Caco-2 (cell line): ENCODE measurements around the gene MARCHF10. TPM values are rescaled to one million over a fixed set of nuclear protein-coding genes. Genes with fewer than 3 reads are reported as not detected.

ENCODE experiments used
- BruUV-seq: library from RNA; stranded (reverse); fragments of 400-500 nt; replicated peaks from 2 replicates; lab custom pipeline; 2021; lab: Mats Ljungman, UMichigan
- CTCF ChIA-PET: fragments of 300-600 bp; sonication (Branson Sonifier 250); formaldehyde crosslinking; loops from one replicate; lab custom pipeline; 2022; ENCODE audit warnings: antibody characterized with exemption; lab: Charles Lee
- POLR2A ChIA-PET: fragments of 300-600 bp; sonication (Branson Sonifier 250); formaldehyde crosslinking; loops from one replicate; lab custom pipeline; 2022; ENCODE audit warnings: antibody characterized with exemption; lab: Charles Lee
- DNase-seq, 2 experiments: peaks; one replicate each; pipeline versions ENCODE4 v3.0.0 to v3.0.0-alpha.2; 2020 to 2022
- H3K27me3 ChIP-seq: replicated peaks from 2 replicates; pipeline ENCODE4 v1.6.0; 2011; ENCODE audit warnings: low read length; ENCODE audit not compliant: control insufficient read depth, insufficient read depth
- H3K36me3 ChIP-seq: 2 replicates; pipeline ENCODE4 v1.5.1; 2011; ENCODE audit warnings: low read length; ENCODE audit not compliant: control insufficient read depth, insufficient read depth
- H3K4me1 ChIP-seq: fragments of 250-450 bp; sonication (Bioruptor Pico); 2 replicates; pipeline ENCODE4 v1.5.1; 2020; ENCODE audit warnings: mild to moderate bottlenecking
- H3K4me3 ChIP-seq: 2 replicates; pipeline ENCODE4 v1.5.1; 2011; ENCODE audit warnings: low read depth, mild to moderate bottlenecking, control low read depth, low read length
- H3K9me3 ChIP-seq: fragments of 250-450 bp; sonication (Bioruptor Pico); 2 replicates; pipeline ENCODE4 v1.5.1; 2020; ENCODE audit warnings: mild to moderate bottlenecking, moderate library complexity
- H3K27ac Mint-ChIP-seq: one replicate; pipeline ENCODE4 v1.8.0; 2022; ENCODE audit warnings: mixed read lengths; ENCODE audit not compliant: unreplicated experiment
- H3K27me3 Mint-ChIP-seq: one replicate; pipeline ENCODE4 v1.8.0; 2022; ENCODE audit warnings: mixed read lengths; ENCODE audit not compliant: insufficient read depth, unreplicated experiment
- H3K36me3 Mint-ChIP-seq: one replicate; pipeline ENCODE4 v1.8.0; 2022; ENCODE audit warnings: mild to moderate bottlenecking, mixed read lengths; ENCODE audit not compliant: insufficient read depth, unreplicated experiment
- H3K4me1 Mint-ChIP-seq: one replicate; pipeline ENCODE4 v1.8.0; 2022; ENCODE audit warnings: low read depth, mixed read lengths; ENCODE audit not compliant: unreplicated experiment
- H3K4me3 Mint-ChIP-seq: one replicate; pipeline ENCODE4 v1.8.0; 2022; ENCODE audit warnings: mild to moderate bottlenecking, moderate library complexity, mixed read lengths; ENCODE audit not compliant: unreplicated experiment
- H3K9me3 Mint-ChIP-seq: one replicate; pipeline ENCODE4 v1.8.0; 2022; ENCODE audit warnings: mixed read lengths; ENCODE audit not compliant: unreplicated experiment
- CTCF ChIP-seq, 2 experiments: fragments of 200-600 bp in 1 of 2; IDR thresholded peaks; 1 replicate in 1 of 2; 2 replicates in 1 of 2; pipeline versions ENCODE4 v1.5.1 to v1.8.0; 2011 to 2022; ENCODE audit warnings: antibody characterized with exemption in 1 of 2, control low read depth in 1 of 2, inconsistent platforms in 1 of 2, low read depth in 1 of 2, low read length in 1 of 2, mild to moderate bottlenecking in 1 of 2, moderate library complexity in 1 of 2; ENCODE audit not compliant: insufficient read depth in 1 of 2, severe bottlenecking in 1 of 2, unreplicated experiment in 1 of 2
- intact Hi-C: fragments of 100-400 bp; cut with micrococcal nuclease; formaldehyde crosslinking; loops from one replicate; pipeline ENCODE4 v1.10.0; 2022; ENCODE audit not compliant: unreplicated experiment
- total RNA-seq: library from RNA; stranded (reverse); gene quantifications from 2 replicates; pipeline ENCODE4 v1.2.3, GENCODE V29; 2022

Gene MARCHF10
- total RNA-seq, 1 experiment from 2014 or later: not detected

- Histone ChIP-seq H3K4me3 (no peak overlapping the region), H3K27me3 (no peaks in the 10 kb centered on the region), H3K36me3 (no peaks in the 10 kb centered on the region), H3K4me1 (no peaks in the 10 kb centered on the region), H3K9me3 (no peaks in the 10 kb centered on the region)
- intact Hi-C loops: no loop called here
- CTCF ChIA-PET: interaction anchor here (0.5 to 0.6 kb wide), 2 partner anchors 147 to 1552 kb away, joined by 3 to 4 read pairs; no protein-coding TSS in a partner anchor
- H3K36me3 Mint-ChIP-seq: no peaks in the 10 kb centered on the region
- no TSS peak for BruUV-seq
- H3K27ac Mint-ChIP-seq: no peak overlapping the region
- no peak for TF ChIP-seq CTCF (IDR thresholded peaks at IDR 0.05; ENCODE audit: insufficient read depth in 1 of 2, low read depth in 1 of 2, low read length in 1 of 2, severe bottlenecking in 1 of 2, unreplicated experiment in 1 of 2)
- H3K27me3 Mint-ChIP-seq: no peaks in the 10 kb centered on the region
- no peak for DNase-seq
- POLR2A ChIA-PET: interaction anchor here (0.5 kb wide), 1 partner anchor 197 kb away, joined by 4 read pairs; no protein-coding TSS in a partner anchor
- H3K4me3 Mint-ChIP-seq: no peak overlapping the region
- H3K9me3 Mint-ChIP-seq: no peaks in the 10 kb centered on the region
- H3K4me1 Mint-ChIP-seq: peaks cover 6% of the 10 kb centered on the region
These were observed 133.8 kb downstream of the MARCHF10 start for GRCh38 chr17:62674363-62674739.

- Mint-ChIP-seq H3K4me1 (peaks cover 6% of the 10 kb centered on the region), H3K4me3 (no peak overlapping the region), H3K27ac (no peak overlapping the region), H3K36me3 (no peaks in the 10 kb centered on the region), H3K9me3 (no peaks in the 10 kb centered on the region), H3K27me3 (no peaks in the 10 kb centered on the region)
- no peak for TF ChIP-seq CTCF (IDR thresholded peaks at IDR 0.05; ENCODE audit: insufficient read depth in 1 of 2, low read depth in 1 of 2, low read length in 1 of 2, severe bottlenecking in 1 of 2, unreplicated experiment in 1 of 2)
- BruUV-seq: no TSS peak
- Histone ChIP-seq H3K27me3 (no peaks in the 10 kb centered on the region), H3K36me3 (no peaks in the 10 kb centered on the region), H3K4me1 (no peaks in the 10 kb centered on the region), H3K9me3 (no peaks in the 10 kb centered on the region), H3K4me3 (no peak overlapping the region)
- DNase-seq: no peak
- CTCF ChIA-PET: interaction anchor here (0.5 to 0.6 kb wide), 2 partner anchors 147 to 1553 kb away, joined by 3 to 4 read pairs; no protein-coding TSS in a partner anchor
- POLR2A ChIA-PET: interaction anchor here (0.5 kb wide), 1 partner anchor 197 kb away, joined by 4 read pairs; no protein-coding TSS in a partner anchor
- intact Hi-C loops: no loop called here
These were observed 134.3 kb downstream of the MARCHF10 start for GRCh38 chr17:62673614-62674362.

GRCh38 chr17:62672957-62673356, 135.2 kb downstream of the MARCHF10 start:
- CTCF ChIA-PET: no interaction called here
- no peak for TF ChIP-seq CTCF (IDR thresholded peaks at IDR 0.05; ENCODE audit: insufficient read depth in 1 of 2, low read depth in 1 of 2, low read length in 1 of 2, severe bottlenecking in 1 of 2, unreplicated experiment in 1 of 2)
- no peak overlapping the region for H3K27ac Mint-ChIP-seq
- H3K36me3 Mint-ChIP-seq: no peaks in the 10 kb centered on the region
- no peaks in the 10 kb centered on the region for H3K27me3 Mint-ChIP-seq
- Histone ChIP-seq H3K9me3 (no peaks in the 10 kb centered on the region), H3K4me1 (no peaks in the 10 kb centered on the region), H3K4me3 (no peak overlapping the region), H3K27me3 (no peaks in the 10 kb centered on the region), H3K36me3 (no peaks in the 10 kb centered on the region)
- intact Hi-C loops: loop anchor here (1.0 kb wide), 1 partner anchor 295 kb away; no protein-coding TSS in a partner anchor
- POLR2A ChIA-PET: interaction anchor here (0.7 kb wide), 1 partner anchor 263 kb away, joined by 4 read pairs; no protein-coding TSS in a partner anchor
- no peak overlapping the region for H3K4me3 Mint-ChIP-seq
- H3K4me1 Mint-ChIP-seq: peaks cover 6% of the 10 kb centered on the region
- no peaks in the 10 kb centered on the region for H3K9me3 Mint-ChIP-seq
- no peak for DNase-seq
- BruUV-seq: no TSS peak
